ENCODE data around the gene STXBP3. TPM values are rescaled to one million over a fixed set of nuclear protein-coding genes. Genes with fewer than 3 reads are reported as not detected.

Gene STXBP3, protein sequence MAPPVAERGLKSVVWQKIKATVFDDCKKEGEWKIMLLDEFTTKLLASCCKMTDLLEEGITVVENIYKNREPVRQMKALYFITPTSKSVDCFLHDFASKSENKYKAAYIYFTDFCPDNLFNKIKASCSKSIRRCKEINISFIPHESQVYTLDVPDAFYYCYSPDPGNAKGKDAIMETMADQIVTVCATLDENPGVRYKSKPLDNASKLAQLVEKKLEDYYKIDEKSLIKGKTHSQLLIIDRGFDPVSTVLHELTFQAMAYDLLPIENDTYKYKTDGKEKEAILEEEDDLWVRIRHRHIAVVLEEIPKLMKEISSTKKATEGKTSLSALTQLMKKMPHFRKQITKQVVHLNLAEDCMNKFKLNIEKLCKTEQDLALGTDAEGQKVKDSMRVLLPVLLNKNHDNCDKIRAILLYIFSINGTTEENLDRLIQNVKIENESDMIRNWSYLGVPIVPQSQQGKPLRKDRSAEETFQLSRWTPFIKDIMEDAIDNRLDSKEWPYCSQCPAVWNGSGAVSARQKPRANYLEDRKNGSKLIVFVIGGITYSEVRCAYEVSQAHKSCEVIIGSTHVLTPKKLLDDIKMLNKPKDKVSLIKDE
- polyA plus RNA-seq (2013, experiment 1 of 2), result 24.5 TPM
- polyA plus RNA-seq (2013, experiment 2 of 2), result 25.2 TPM

DNA sequence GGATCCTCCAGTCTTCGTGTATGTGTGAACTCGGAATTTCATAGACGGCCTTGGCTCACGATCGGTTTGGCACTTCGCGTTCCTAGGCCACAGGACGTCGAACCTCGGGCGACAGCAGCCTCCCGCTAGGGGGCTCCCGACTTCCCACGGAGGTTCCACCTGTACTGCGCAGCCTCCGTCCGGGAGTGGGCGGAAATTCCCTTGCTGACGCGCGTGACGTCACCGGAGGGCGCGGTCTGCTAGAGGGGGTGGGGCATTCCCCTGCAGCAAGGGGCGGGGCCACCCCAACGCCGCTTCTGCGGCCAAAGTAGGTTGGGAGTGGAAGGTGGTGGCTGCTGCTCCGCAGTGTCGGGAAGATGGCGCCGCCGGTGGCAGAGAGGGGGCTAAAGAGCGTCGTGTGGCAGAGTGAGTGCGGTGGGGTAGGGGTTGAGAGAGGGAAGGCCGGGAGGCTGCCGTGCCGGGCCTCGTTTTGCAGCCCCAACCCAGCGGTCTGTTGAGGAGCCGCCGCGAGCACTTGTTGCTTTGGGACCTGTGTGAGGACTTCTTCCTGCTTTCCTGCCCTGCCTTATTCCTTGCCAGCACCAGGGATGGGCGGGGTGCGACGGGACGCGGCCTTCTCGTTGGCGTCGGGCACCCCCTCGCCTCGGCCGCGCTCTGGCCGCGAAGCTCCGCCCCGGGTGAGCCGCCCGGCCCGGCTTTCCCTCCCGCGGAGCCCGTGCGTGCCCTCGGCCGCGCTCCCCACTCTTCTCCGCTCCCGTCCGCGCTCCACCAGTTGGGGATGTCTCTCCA is at the start of gene STXBP3:
Gene STXBP3 (plus strand): TSS at position 293 of the 789 bp plus-strand sequence. CDS start 64 bp downstream, at position 357.
- Histone ChIP-seq H3K9me3 (replicated peaks in 1 of 2; ENCODE audit: control insufficient read depth in 2 of 2, insufficient read depth in 1 of 2, low read depth in 1 of 2, low read length in 2 of 2) (no peaks in the 10 kb centered on the region), H3K9ac (ENCODE audit: low read depth, low read length, poor library complexity) (peak within 1 kb of the TSS; percentile 95), H3K79me1 (ENCODE audit: low read depth, low read length) (peaks cover 2% of the 10 kb centered on the region), H2BK12ac (ENCODE audit: low read length) (no peak within 1 kb of the TSS), H2BK5ac (ENCODE audit: low read length) (peak within 1 kb of the TSS; percentile 98), H2AFZ (ENCODE audit: low read length) (peak within 1 kb of the TSS; percentile 92), H3K27ac (replicated peaks; ENCODE audit: low read length) (peak within 1 kb of the TSS; percentile 93), H3K4me2 (ENCODE audit: insufficient read depth, low read length, poor library complexity, severe bottlenecking) (peak within 1 kb of the TSS; percentile 53), H3K4ac (ENCODE audit: low read length) (no peak within 1 kb of the TSS), H2BK120ac (ENCODE audit: low read depth, low read length) (peak within 1 kb of the TSS; percentile 66), H3K4me3 (ENCODE audit: low read length in 2 of 2) (peak within 1 kb of the TSS; percentile 85), H4K91ac (ENCODE audit: low read depth, low read length, poor library complexity) (no peak within 1 kb of the TSS), H3K23ac (ENCODE audit: low read depth, low read length, poor library complexity) (peak within 1 kb of the TSS; percentile 83), H2BK15ac (ENCODE audit: low read length) (no peak within 1 kb of the TSS), H3K36me3 (replicated peaks in 1 of 2; ENCODE audit: control insufficient read depth in 2 of 2, insufficient read depth in 2 of 2, low read length in 2 of 2) (peaks cover 0 to 19% of the 10 kb centered on the region in 2 donors), H3K14ac (ENCODE audit: low read length) (peak within 1 kb of the TSS; percentile 56), H3K4me1 (ENCODE audit: control insufficient read depth in 2 of 2, insufficient read depth in 1 of 2, low read depth in 1 of 2, low read length in 2 of 2) (peaks cover 0 to 2% of the 10 kb centered on the region in 2 donors), H2AK5ac (ENCODE audit: low read depth, low read length) (peak within 1 kb of the TSS; percentile 54), H3K27me3 (ENCODE audit: control insufficient read depth in 3 of 3, insufficient read depth in 3 of 3, low read depth in 1 of 3, low read length in 3 of 3) (peaks cover 0 to 10% (median 0%) of the 10 kb centered on the region in 3 experiments), H4K8ac (ENCODE audit: low read depth, low read length) (no peak within 1 kb of the TSS), H3K18ac (ENCODE audit: low read length) (peak within 1 kb of the TSS; percentile 99)
- no CpG with 5 or more reads among the region's 75 CpGs for WGBS, 2 donors (ENCODE audit: extremely low coverage in 2 of 2, insufficient read length in 2 of 2, insufficient replicate concordance in 1 of 2)
- peak; percentile 96 for DNase-seq (ENCODE audit: low spot score)

DNA sequence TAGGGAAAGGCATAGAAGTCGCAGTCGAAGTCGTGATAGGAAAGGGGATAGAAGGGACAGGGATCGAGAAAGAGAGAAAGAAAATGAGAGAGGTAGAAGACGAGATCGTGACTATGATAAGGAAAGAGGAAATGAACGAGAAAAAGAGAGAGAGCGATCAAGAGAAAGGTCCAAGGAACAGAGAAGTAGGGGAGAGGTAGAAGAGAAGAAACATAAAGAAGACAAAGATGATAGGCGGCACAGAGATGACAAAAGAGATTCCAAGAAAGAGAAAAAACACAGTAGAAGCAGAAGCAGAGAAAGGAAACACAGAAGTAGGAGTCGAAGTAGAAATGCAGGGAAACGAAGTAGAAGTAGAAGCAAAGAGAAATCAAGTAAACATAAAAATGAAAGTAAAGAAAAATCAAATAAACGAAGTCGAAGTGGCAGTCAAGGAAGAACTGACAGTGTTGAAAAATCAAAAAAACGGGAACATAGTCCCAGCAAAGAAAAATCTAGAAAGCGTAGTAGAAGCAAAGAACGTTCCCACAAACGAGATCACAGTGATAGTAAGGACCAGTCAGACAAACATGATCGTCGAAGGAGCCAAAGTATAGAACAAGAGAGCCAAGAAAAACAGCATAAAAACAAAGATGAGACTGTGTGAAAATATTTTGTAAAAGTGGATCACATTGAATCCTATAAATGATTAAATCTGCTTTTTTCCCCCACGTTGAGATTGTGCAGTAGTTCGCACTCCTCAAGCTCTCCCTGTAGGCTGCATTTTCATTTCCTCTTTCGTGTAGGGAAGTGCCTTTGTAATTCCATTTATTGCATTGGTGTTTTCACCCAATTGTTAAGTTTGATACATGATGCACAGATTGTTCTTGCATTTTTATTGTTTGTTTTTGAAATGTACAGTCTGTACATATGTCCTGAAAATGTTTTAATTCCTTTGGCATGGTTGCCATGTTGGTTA is 46.8 kb upstream of the STXBP3 start:
- no peak overlapping the region for H3K23ac ChIP-seq (ENCODE audit: low read depth, low read length, poor library complexity)
- no peak overlapping the region for H2BK15ac ChIP-seq (ENCODE audit: low read length)
- peaks cover 21 to 78% of the 10 kb centered on the region in 2 donors for H3K36me3 ChIP-seq (replicated peaks in 1 of 2; ENCODE audit: control insufficient read depth in 2 of 2, insufficient read depth in 2 of 2, low read length in 2 of 2)
- 100% methylated on average over 4 to 5 of the region's 22 CpGs for WGBS, 2 donors (ENCODE audit: extremely low coverage in 2 of 2, insufficient read length in 2 of 2, insufficient replicate concordance in 1 of 2)
- H3K9ac ChIP-seq (ENCODE audit: low read depth, low read length, poor library complexity), result no peak overlapping the region
- no peak overlapping the region for H3K4ac ChIP-seq (ENCODE audit: low read length)
- H2BK12ac ChIP-seq (ENCODE audit: low read length), result no peak overlapping the region
- H2AK5ac ChIP-seq (ENCODE audit: low read depth, low read length), result no peak overlapping the region
- H2BK120ac ChIP-seq (ENCODE audit: low read depth, low read length), result no peak overlapping the region
- DNase-seq (ENCODE audit: low spot score), result no peak
- H3K4me3 ChIP-seq (ENCODE audit: low read length in 2 of 2), result no peak overlapping the region
- H3K4me1 ChIP-seq (ENCODE audit: control insufficient read depth in 2 of 2, insufficient read depth in 1 of 2, low read depth in 1 of 2, low read length in 2 of 2), result peaks cover 0 to 3% of the 10 kb centered on the region in 2 donors
- no peak overlapping the region for H3K27ac ChIP-seq (replicated peaks; ENCODE audit: low read length)
- H3K9me3 ChIP-seq (replicated peaks in 1 of 2; ENCODE audit: control insufficient read depth in 2 of 2, insufficient read depth in 1 of 2, low read depth in 1 of 2, low read length in 2 of 2), result no peaks in the 10 kb centered on the region
- H4K8ac ChIP-seq (ENCODE audit: low read depth, low read length), result no peak overlapping the region
- no peak overlapping the region for H3K4me2 ChIP-seq (ENCODE audit: insufficient read depth, low read length, poor library complexity, severe bottlenecking)
- H3K14ac ChIP-seq (ENCODE audit: low read length), result no peak overlapping the region
- no peaks in the 10 kb centered on the region for H3K79me1 ChIP-seq (ENCODE audit: low read depth, low read length)
- no peak overlapping the region for H3K18ac ChIP-seq (ENCODE audit: low read length)
- H2BK5ac ChIP-seq (ENCODE audit: low read length), result no peak overlapping the region
- peaks cover 0 to 1% (median 0%) of the 10 kb centered on the region in 3 experiments for H3K27me3 ChIP-seq (ENCODE audit: control insufficient read depth in 3 of 3, insufficient read depth in 3 of 3, low read depth in 1 of 3, low read length in 3 of 3)
- H4K91ac ChIP-seq (ENCODE audit: low read depth, low read length, poor library complexity), result no peak overlapping the region
- H2AFZ ChIP-seq (ENCODE audit: low read length), result no peak overlapping the region

DNA sequence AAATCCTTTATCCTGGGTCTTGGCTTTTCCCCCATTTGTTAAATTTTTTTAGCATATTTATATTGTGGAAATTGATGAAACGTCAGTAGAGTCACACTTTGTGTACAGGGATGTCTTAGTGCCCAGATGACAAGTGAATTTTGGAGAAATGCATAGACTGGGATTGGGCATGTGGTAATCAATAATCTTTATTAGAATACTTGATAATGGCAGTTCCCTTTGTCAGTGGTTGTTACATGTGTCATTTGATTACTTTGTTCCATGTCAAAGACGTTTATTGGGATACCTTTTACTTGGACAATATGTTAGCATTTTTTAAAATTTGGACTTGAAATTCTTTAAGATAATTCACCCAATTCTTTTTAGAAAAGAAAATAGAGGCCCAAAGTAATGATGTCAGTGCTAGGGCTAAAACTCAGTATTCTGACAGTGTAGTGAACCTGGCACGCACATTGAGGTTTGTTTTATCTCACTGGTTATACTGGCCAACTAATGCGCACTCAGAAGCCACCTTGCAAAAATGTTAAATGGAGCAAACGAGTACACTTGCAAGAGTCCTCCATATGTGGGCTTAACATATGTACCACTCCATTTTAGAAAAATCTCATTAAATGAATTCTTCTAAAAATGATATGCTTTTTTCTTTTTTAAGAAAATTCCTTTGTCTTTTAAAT is 45.2 kb upstream of the STXBP3 start:
- H3K27me3 ChIP-seq (ENCODE audit: control insufficient read depth in 3 of 3, insufficient read depth in 3 of 3, low read depth in 1 of 3, low read length in 3 of 3), result peaks cover 0 to 2% (median 0%) of the 10 kb centered on the region in 3 experiments
- H3K9ac ChIP-seq (ENCODE audit: low read depth, low read length, poor library complexity), result no peak overlapping the region
- no peak overlapping the region for H3K4me3 ChIP-seq (ENCODE audit: low read length in 2 of 2)
- H3K79me1 ChIP-seq (ENCODE audit: low read depth, low read length), result no peaks in the 10 kb centered on the region
- peaks cover 20 to 61% of the 10 kb centered on the region in 2 donors for H3K36me3 ChIP-seq (replicated peaks in 1 of 2; ENCODE audit: control insufficient read depth in 2 of 2, insufficient read depth in 2 of 2, low read length in 2 of 2)
- H3K23ac ChIP-seq (ENCODE audit: low read depth, low read length, poor library complexity), result no peak overlapping the region
- no peak overlapping the region for H3K4ac ChIP-seq (ENCODE audit: low read length)
- no peak overlapping the region for H4K8ac ChIP-seq (ENCODE audit: low read depth, low read length)
- no peaks in the 10 kb centered on the region for H3K9me3 ChIP-seq (replicated peaks in 1 of 2; ENCODE audit: control insufficient read depth in 2 of 2, insufficient read depth in 1 of 2, low read depth in 1 of 2, low read length in 2 of 2)
- no peak overlapping the region for H3K18ac ChIP-seq (ENCODE audit: low read length)
- H2BK5ac ChIP-seq (ENCODE audit: low read length), result no peak overlapping the region
- no peak overlapping the region for H3K14ac ChIP-seq (ENCODE audit: low read length)
- no peak overlapping the region for H4K91ac ChIP-seq (ENCODE audit: low read depth, low read length, poor library complexity)
- no peak for DNase-seq (ENCODE audit: low spot score)
- H2BK120ac ChIP-seq (ENCODE audit: low read depth, low read length), result no peak overlapping the region
- H3K4me2 ChIP-seq (ENCODE audit: insufficient read depth, low read length, poor library complexity, severe bottlenecking), result no peak overlapping the region
- H3K27ac ChIP-seq (replicated peaks; ENCODE audit: low read length), result no peak overlapping the region
- no peak overlapping the region for H2BK12ac ChIP-seq (ENCODE audit: low read length)
- H2BK15ac ChIP-seq (ENCODE audit: low read length), result no peak overlapping the region
- no peak overlapping the region for H2AK5ac ChIP-seq (ENCODE audit: low read depth, low read length)
- no peaks in the 10 kb centered on the region for H3K4me1 ChIP-seq (ENCODE audit: control insufficient read depth in 2 of 2, insufficient read depth in 1 of 2, low read depth in 1 of 2, low read length in 2 of 2)
- no CpG with 5 or more reads among the region's 5 CpGs for WGBS, 2 donors (ENCODE audit: extremely low coverage in 2 of 2, insufficient read length in 2 of 2, insufficient replicate concordance in 1 of 2)
- H2AFZ ChIP-seq (ENCODE audit: low read length), result no peak overlapping the region
